ENCODE data around the gene EPO. TPM values are rescaled to one million over a fixed set of nuclear protein-coding genes. Genes with fewer than 3 reads are reported as not detected.
A peak's percentile ranks its signal among the peaks of the same experiment; 100 is the strongest.

Gene EPO
- total RNA-seq, 1 donor from 2014 or later, result 0.58 TPM

GRCh38 chr7:100739934-100740333 is 19.7 kb downstream of the EPO start:
- no peaks in the 10 kb centered on the region for H3K9me3 ChIP-seq (ENCODE audit: low read depth)
- H3K4me2 ChIP-seq, result no peak overlapping the region
- no peak for DNase-seq (ENCODE audit: low spot score)
- TF ChIP-seq EZH2 (IDR thresholded peaks at IDR 0.05), result no peak
- no peak for TF ChIP-seq EZH2phosphoT487 (IDR thresholded peaks at IDR 0.05)
- TF ChIP-seq CTCF (IDR thresholded peaks at IDR 0.05), result no peak
- peaks cover 11% of the 10 kb centered on the region for H3K27me3 Mint-ChIP-seq (ENCODE audit: insufficient read depth, low read depth)
- no peak overlapping the region for H3K27ac Mint-ChIP-seq
- peaks cover 3% of the 10 kb centered on the region for H3K4me1 Mint-ChIP-seq
- H3K36me3 ChIP-seq, result no peaks in the 10 kb centered on the region
- H3K27ac ChIP-seq, result no peak overlapping the region
- H3F3A ChIP-seq (ENCODE audit: low read depth), result no peaks in the 10 kb centered on the region
- H3K79me2 ChIP-seq (ENCODE audit: low read depth), result no peaks in the 10 kb centered on the region
- H3K4me3 Mint-ChIP-seq, result peak overlapping the region; percentile 31
- no peak overlapping the region for H2AFZ ChIP-seq (replicated peaks)
- no peak overlapping the region for H3K4me3 ChIP-seq
- H4K20me1 ChIP-seq (ENCODE audit: low read depth), result no peaks in the 10 kb centered on the region
- no peaks in the 10 kb centered on the region for H3K27me3 ChIP-seq
- H3K36me3 Mint-ChIP-seq, result no peaks in the 10 kb centered on the region
- H3K4me1 ChIP-seq, result no peaks in the 10 kb centered on the region
- H3K9me3 Mint-ChIP-seq, result peaks cover 16% of the 10 kb centered on the region
- no peak overlapping the region for H3K9ac ChIP-seq

- no peak overlapping the region for H3K4me2 ChIP-seq
- Mint-ChIP-seq H3K4me1 (peaks cover 3% of the 10 kb centered on the region), H3K9me3 (peaks cover 13% of the 10 kb centered on the region)
Observed at GRCh38 chr7:100744605-100745004, 24.3 kb downstream of the EPO start.

GRCh38 chr7:100745184-100745583 is 24.9 kb downstream of the EPO start:
- Mint-ChIP-seq H3K36me3 (no peaks in the 10 kb centered on the region), H3K27ac (no peak overlapping the region), H3K4me3 (no peak overlapping the region), H3K4me1 (no peaks in the 10 kb centered on the region), H3K9me3 (peaks cover 10% of the 10 kb centered on the region), H3K27me3 (ENCODE audit: insufficient read depth, low read depth) (peaks cover 10% of the 10 kb centered on the region)
- no peak for DNase-seq (ENCODE audit: low spot score)
- Histone ChIP-seq H3K36me3 (no peaks in the 10 kb centered on the region), H4K20me1 (ENCODE audit: low read depth) (no peaks in the 10 kb centered on the region), H3K79me2 (ENCODE audit: low read depth) (no peaks in the 10 kb centered on the region), H3K9ac (no peak overlapping the region), H3K4me2 (no peak overlapping the region), H3K4me3 (no peak overlapping the region), H3K9me3 (ENCODE audit: low read depth) (no peaks in the 10 kb centered on the region), H2AFZ (replicated peaks) (no peak overlapping the region), H3K4me1 (no peaks in the 10 kb centered on the region), H3K27ac (no peak overlapping the region), H3K27me3 (no peaks in the 10 kb centered on the region), H3F3A (ENCODE audit: low read depth) (no peaks in the 10 kb centered on the region)
- TF ChIP-seq CTCF (IDR thresholded peaks at IDR 0.05) (no peak), EZH2 (IDR thresholded peaks at IDR 0.05) (no peak), EZH2phosphoT487 (IDR thresholded peaks at IDR 0.05) (no peak)

More at GRCh38 chr7:100744605-100745004, 24.3 kb downstream of the EPO start:
- no peak for DNase-seq (ENCODE audit: low spot score)
- H3K79me2 ChIP-seq (ENCODE audit: low read depth), result no peaks in the 10 kb centered on the region
- no peaks in the 10 kb centered on the region for H3K9me3 ChIP-seq (ENCODE audit: low read depth)
- H3K4me3 Mint-ChIP-seq, result no peak overlapping the region
- H2AFZ ChIP-seq (replicated peaks), result no peak overlapping the region
- H4K20me1 ChIP-seq (ENCODE audit: low read depth), result no peaks in the 10 kb centered on the region
- no peak overlapping the region for H3K9ac ChIP-seq
- TF ChIP-seq EZH2phosphoT487 (IDR thresholded peaks at IDR 0.05) (no peak), EZH2 (IDR thresholded peaks at IDR 0.05) (no peak), CTCF (IDR thresholded peaks at IDR 0.05) (no peak)
- no peaks in the 10 kb centered on the region for H3K27me3 ChIP-seq
- H3K4me1 ChIP-seq, result no peaks in the 10 kb centered on the region
- H3K27me3 Mint-ChIP-seq (ENCODE audit: insufficient read depth, low read depth), result peaks cover 13% of the 10 kb centered on the region
- no peak overlapping the region for H3K4me3 ChIP-seq
- H3K27ac Mint-ChIP-seq, result no peak overlapping the region
- no peak overlapping the region for H3K27ac ChIP-seq
- H3K36me3 ChIP-seq, result no peaks in the 10 kb centered on the region
- no peaks in the 10 kb centered on the region for H3F3A ChIP-seq (ENCODE audit: low read depth)
- H3K36me3 Mint-ChIP-seq, result no peaks in the 10 kb centered on the region

All from neural progenitor cell (in vitro differentiated cells).